DLD1 (cell line): Measurements from ENCODE around the gene TM4SF4.

ENCODE experiments used
- in situ Hi-C: cut with HindIII; loops from 2 replicates; pipeline ENCODE4 v1.10.0; 2017; ENCODE audit warnings: low sequenced_read_pairs

Gene TM4SF4

GRCh38 chr3:149545049-149545448, 70.6 kb downstream of the TM4SF4 start:
- in situ Hi-C loops: no loop called here

- in situ Hi-C loops: no loop called here
Measured at GRCh38 chr3:149547413-149547812, 72.9 kb downstream of the TM4SF4 start.

GRCh38 chr3:149547954-149548668, 73.6 kb downstream of the TM4SF4 start:
- in situ Hi-C loops: no loop called here

- in situ Hi-C loops: no loop called here
Measured at GRCh38 chr3:149548669-149549065, 74.2 kb downstream of the TM4SF4 start.

- in situ Hi-C loops: no loop called here
Measured at GRCh38 chr3:149551500-149551899, 77.0 kb downstream of the TM4SF4 start.

- in situ Hi-C loops: no loop called here
Measured at GRCh38 chr3:149552700-149553099, 78.2 kb downstream of the TM4SF4 start.
